SK-N-MC (cell line): ENCODE data around the gene ARPC5L.
"Not testable (repeated sequence)": the region's sequence is repeated elsewhere in the genome, so short reads cannot be mapped to it uniquely, and the experiment has no call there.

ENCODE experiments used
- DNase-seq: peaks from one replicate; pipeline ENCODE4 v3.0.0-alpha.2; 2011; ENCODE audit warnings: low read depth, low spot score
- H3K27ac ChIP-seq: fragments of 200-600 bp; sonication (generic); 2 replicates; pipeline ENCODE4 v1.5.1; 2016; ENCODE audit warnings: mixed run types
- H3K36me3 ChIP-seq: fragments of 200-600 bp; sonication (generic); 2 replicates; pipeline ENCODE4 v1.6.1; 2017; ENCODE audit warnings: antibody characterized with exemption, low read length, mixed read lengths; ENCODE audit not compliant: insufficient read depth
- H3K4me3 ChIP-seq: fragments of 200-600 bp; sonication (generic); 2 replicates; pipeline ENCODE4 v1.5.1; 2016
- H3K9ac ChIP-seq: fragments of 200-600 bp; sonication (generic); 2 replicates; pipeline ENCODE4 v1.8.0; 2017; ENCODE audit warnings: mixed run types, mixed read lengths; ENCODE audit not compliant: insufficient read length
- H3K9me3 ChIP-seq: fragments of 200-600 bp; sonication (generic); 2 replicates; pipeline ENCODE4 v1.6.1; 2017; ENCODE audit warnings: low read depth, mild to moderate bottlenecking, antibody characterized with exemption, low read length, moderate library complexity, mixed read lengths
- EZH2 ChIP-seq: fragments of 200-600 bp; sonication (generic); IDR thresholded peaks from one replicate; pipeline ENCODE4 v1.6.1; 2017; ENCODE audit warnings: antibody characterized with exemption
- FOXP2 ChIP-seq: optimal IDR thresholded peaks from 2 replicates; pipeline ENCODE3; 2011; ENCODE audit warnings: mild to moderate bottlenecking, moderate library complexity; ENCODE audit not compliant: insufficient read depth; ENCODE audit errors: extremely low read length, control extremely low read depth
- POLR2AphosphoS5 ChIP-seq: IDR thresholded peaks from 2 replicates; pipeline ENCODE4 v1.6.1; 2012; ENCODE audit warnings: mild to moderate bottlenecking, low read depth, low read length, borderline replicate concordance

The ARPC5L gene

GRCh38 chr9:124913378-124913777, 51.4 kb downstream of the ARPC5L start:
- Histone ChIP-seq H3K27ac (no peak overlapping the region), H3K36me3 (no peaks in the 10 kb centered on the region; the same call in 1 of the 2 replicates), H3K4me3 (no peak overlapping the region), H3K9me3 (no peaks in the 10 kb centered on the region), H3K9ac (no peak overlapping the region)
- DNase-seq, result no peak
- TF ChIP-seq EZH2, result no peak
- TF ChIP-seq FOXP2, result no peak
- TF ChIP-seq POLR2AphosphoS5, result no peak

GRCh38 chr9:124914753-124915405, 52.9 kb downstream of the ARPC5L start:
- DNase-seq, result no peak
- Histone ChIP-seq H3K9ac (no peak overlapping the region), H3K4me3 (no peak overlapping the region), H3K9me3 (no peaks in the 10 kb centered on the region), H3K36me3 (peaks cover 5% of the 10 kb centered on the region; the same call in 1 of the 2 replicates), H3K27ac (no peak overlapping the region)
- TF ChIP-seq FOXP2 (no peak), EZH2 (no peak), POLR2AphosphoS5 (no peak)

- not testable (repeated sequence) for H3K9ac ChIP-seq, H3K27ac ChIP-seq, H3K4me3 ChIP-seq, H3K9me3 ChIP-seq, DNase-seq
- H3K36me3 ChIP-seq, result peaks cover 22% of the 10 kb centered on the region; the same call in 1 of the 2 replicates
These were observed 58.5 kb downstream of the ARPC5L start for GRCh38 chr9:124920394-124920793.
